Cardiac muscle cell (in vitro differentiated cells and primary cell): ENCODE data around the gene ANO5. TPM values are rescaled to one million over a fixed set of nuclear protein-coding genes. Genes with fewer than 3 reads are reported as not detected.
"Not testable (repeated sequence)": the region's sequence is repeated elsewhere in the genome, so short reads cannot be mapped to it uniquely, and the experiment has no call there.

Experiments
- DNase-seq, 2 donors: peaks; one replicate each; pipeline versions ENCODE4 v3.0.0 to v3.0.0-alpha.2; 2010 to 2017; ENCODE audit warnings: low read depth in 1 of 2, low spot score in 1 of 2
- H3K27ac ChIP-seq: fragments of 200-600 bp; sonication (generic); 2 replicates; pipeline ENCODE4 v1.5.1; 2016
- H3K27me3 ChIP-seq: fragments of 200-600 bp; sonication (generic); 2 replicates; pipeline ENCODE4 v1.6.0; 2016; ENCODE audit warnings: control low read depth
- H3K36me3 ChIP-seq: fragments of 200-600 bp; sonication (generic); 2 replicates; pipeline ENCODE4 v1.5.1; 2016; ENCODE audit warnings: control low read depth
- H3K4me1 ChIP-seq: fragments of 200-600 bp; sonication (generic); 2 replicates; pipeline ENCODE4 v1.8.1; 2017; ENCODE audit warnings: low read depth, mild to moderate bottlenecking, mixed run types
- H3K4me3 ChIP-seq: fragments of 200-600 bp; sonication (generic); 2 replicates; pipeline ENCODE4 v1.5.1; 2016; ENCODE audit warnings: mild to moderate bottlenecking
- H3K9me3 ChIP-seq: fragments of 200-600 bp; sonication (generic); 2 replicates; pipeline ENCODE4 v1.5.1; 2017; ENCODE audit warnings: low read depth, mild to moderate bottlenecking, control low read depth
- CTCF ChIP-seq: IDR thresholded peaks from 2 replicates; pipeline ENCODE4 v1.5.1; 2012; ENCODE audit warnings: low read depth, mild to moderate bottlenecking, low read length
- polyA plus RNA-seq: library from polyadenylated mRNA; unstranded; fragments of >200 nt; fragmentation: Nextera tagmentation; extraction: Ambion mirVana; gene quantifications from 2 replicates; pipeline ENCODE4 v1.2.1, GENCODE V29; 2016
- total RNA-seq: library from RNA; depleted of rRNA; stranded (reverse); fragments of >200 nt; gene quantifications from 2 replicates; pipeline ENCODE4 v1.2.3, GENCODE V29; 2016

Gene ANO5
- total and polyA plus RNA-seq, 2 experiments from 2014 or later = 5.3 to 10.9 TPM

GRCh38 chr11:22256876-22257275 lies 64.0 kb downstream of the ANO5 start:
- no peak overlapping the region for H3K27ac ChIP-seq
- DNase-seq = no peak
- H3K9me3 ChIP-seq = no peaks in the 10 kb centered on the region
- H3K4me3 ChIP-seq = no peak overlapping the region
- H3K27me3 ChIP-seq = peaks cover 12% of the 10 kb centered on the region
- TF ChIP-seq CTCF = no peak
- no peaks in the 10 kb centered on the region for H3K36me3 ChIP-seq
- no peaks in the 10 kb centered on the region for H3K4me1 ChIP-seq

DNA sequence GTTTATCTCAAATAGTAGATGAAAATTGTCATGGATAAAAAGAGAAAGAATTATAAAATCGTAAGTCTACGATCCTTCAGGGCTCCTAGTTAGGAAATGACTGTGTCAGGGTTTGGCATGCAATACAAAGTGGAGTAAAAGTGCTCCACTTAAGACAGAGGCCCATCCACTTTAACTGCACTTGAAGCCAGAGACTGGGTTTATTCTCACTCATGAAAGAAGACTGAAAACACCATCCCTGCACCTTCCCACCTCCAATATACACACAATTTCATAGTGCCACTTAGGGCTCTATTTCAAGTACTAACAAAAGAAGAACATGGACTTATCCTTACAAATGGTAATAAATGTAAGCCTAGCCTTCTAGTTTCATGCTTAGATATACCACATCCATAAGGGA lies 70.7 kb downstream of the ANO5 start:
- H3K27me3 ChIP-seq = peaks cover 17% of the 10 kb centered on the region
- TF ChIP-seq CTCF = no peak
- H3K27ac ChIP-seq = no peak overlapping the region
- peaks cover 10% of the 10 kb centered on the region for H3K4me1 ChIP-seq
- H3K36me3 ChIP-seq = no peaks in the 10 kb centered on the region
- peak in 1 of 2 donors; percentile 79 for DNase-seq
- H3K9me3 ChIP-seq = no peaks in the 10 kb centered on the region
- no peak overlapping the region for H3K4me3 ChIP-seq

DNA sequence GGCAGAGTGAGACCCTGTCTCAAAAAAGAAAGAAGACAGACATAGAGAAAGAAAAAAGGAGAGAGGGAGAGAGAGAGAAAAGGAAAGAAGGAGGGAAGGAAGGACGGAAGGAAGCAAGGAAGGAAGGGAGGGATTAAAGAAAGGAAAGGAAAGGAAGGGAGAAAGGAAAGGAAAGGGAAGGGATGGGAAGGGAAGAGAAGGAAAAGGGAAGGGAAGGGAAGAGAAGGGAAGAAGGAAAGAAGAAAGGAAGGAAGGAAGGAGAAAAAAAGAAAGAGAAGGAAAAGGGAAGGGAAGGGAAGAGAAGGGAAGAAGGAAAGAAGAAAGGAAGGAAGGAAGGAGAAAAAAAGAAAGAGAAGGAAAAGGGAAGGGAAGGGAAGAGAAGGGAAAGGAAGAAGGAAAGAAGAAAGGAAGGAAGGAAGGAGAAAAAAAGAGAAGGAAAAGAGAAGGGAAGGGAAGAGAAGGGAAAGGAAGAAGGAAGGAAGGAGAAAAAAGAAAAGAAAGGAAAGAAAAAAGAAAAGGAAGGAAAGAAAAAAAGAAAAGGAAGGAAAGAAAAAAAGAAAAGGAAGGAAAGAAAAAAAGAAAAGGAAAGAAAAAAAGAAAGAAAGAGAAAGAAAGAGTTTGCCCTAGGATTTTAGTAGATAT lies 76.2 kb downstream of the ANO5 start:
- not testable (repeated sequence) for DNase-seq, H3K27ac ChIP-seq, H3K36me3 ChIP-seq, H3K9me3 ChIP-seq, H3K4me3 ChIP-seq, H3K27me3 ChIP-seq, H3K4me1 ChIP-seq

GRCh38 chr11:22273781-22274180 lies 80.9 kb downstream of the ANO5 start:
- Histone ChIP-seq H3K4me3 (no peak overlapping the region), H3K36me3 (peaks cover 3% of the 10 kb centered on the region), H3K27ac (no peak overlapping the region), H3K4me1 (no peaks in the 10 kb centered on the region), H3K27me3 (no peaks in the 10 kb centered on the region), H3K9me3 (no peaks in the 10 kb centered on the region)
- TF ChIP-seq CTCF = no peak
- DNase-seq = no peak

GRCh38 chr11:22275600-22275999 lies 82.7 kb downstream of the ANO5 start:
- no peak overlapping the region for H3K4me3 ChIP-seq
- no peak for TF ChIP-seq CTCF
- no peak overlapping the region for H3K27ac ChIP-seq
- H3K36me3 ChIP-seq = peaks cover 3% of the 10 kb centered on the region
- H3K9me3 ChIP-seq = no peaks in the 10 kb centered on the region
- DNase-seq = no peak
- no peaks in the 10 kb centered on the region for H3K27me3 ChIP-seq
- H3K4me1 ChIP-seq = no peaks in the 10 kb centered on the region

GRCh38 chr11:22276535-22276934 lies 83.7 kb downstream of the ANO5 start:
- H3K36me3 ChIP-seq = peaks cover 3% of the 10 kb centered on the region
- no peak overlapping the region for H3K27ac ChIP-seq
- H3K9me3 ChIP-seq = no peaks in the 10 kb centered on the region
- H3K4me3 ChIP-seq = no peak overlapping the region
- no peak for TF ChIP-seq CTCF
- H3K27me3 ChIP-seq = no peaks in the 10 kb centered on the region
- DNase-seq = no peak
- H3K4me1 ChIP-seq = no peaks in the 10 kb centered on the region

- not testable (repeated sequence) for H3K9me3 ChIP-seq, H3K4me1 ChIP-seq, H3K27ac ChIP-seq, H3K27me3 ChIP-seq, H3K4me3 ChIP-seq, DNase-seq, H3K36me3 ChIP-seq
These were observed 92.1 kb downstream of the ANO5 start for GRCh38 chr11:22284991-22285390.
